Nephron progenitor cell (in vitro differentiated cells): ENCODE results near the gene PRSS1.

Experiments used
- DNase-seq: peaks from one replicate; pipeline ENCODE4 v3.0.0; 2021
- H3K27ac Mint-ChIP-seq: 2 replicates; pipeline ENCODE4 v1.8.0; 2021; ENCODE audit warnings: mild to moderate bottlenecking, moderate library complexity, mixed read lengths
- H3K27me3 Mint-ChIP-seq: 2 replicates; pipeline ENCODE4 v1.8.0; 2021; ENCODE audit warnings: mild to moderate bottlenecking, low read depth, mixed read lengths; ENCODE audit not compliant: poor library complexity
- H3K36me3 Mint-ChIP-seq: 2 replicates; pipeline ENCODE4 v1.8.0; 2021; ENCODE audit warnings: low read depth, mixed read lengths
- H3K4me1 Mint-ChIP-seq: 2 replicates; pipeline ENCODE4 v1.8.0; 2021; ENCODE audit warnings: mixed read lengths
- H3K4me3 Mint-ChIP-seq: 2 replicates; pipeline ENCODE4 v1.8.0; 2021; ENCODE audit warnings: mild to moderate bottlenecking, moderate library complexity, mixed read lengths
- H3K9me3 Mint-ChIP-seq: 2 replicates; pipeline ENCODE4 v1.8.0; 2021; ENCODE audit warnings: mild to moderate bottlenecking, moderate library complexity, mixed read lengths
- TF ChIP-seq, protein P1 (sequence below): fragments of 200-600 bp; sonication (generic); IDR thresholded peaks from 2 replicates; pipeline ENCODE4 v1.5.0; 2021; ENCODE audit warnings: antibody characterized with exemption

The PRSS1 gene

DNA sequence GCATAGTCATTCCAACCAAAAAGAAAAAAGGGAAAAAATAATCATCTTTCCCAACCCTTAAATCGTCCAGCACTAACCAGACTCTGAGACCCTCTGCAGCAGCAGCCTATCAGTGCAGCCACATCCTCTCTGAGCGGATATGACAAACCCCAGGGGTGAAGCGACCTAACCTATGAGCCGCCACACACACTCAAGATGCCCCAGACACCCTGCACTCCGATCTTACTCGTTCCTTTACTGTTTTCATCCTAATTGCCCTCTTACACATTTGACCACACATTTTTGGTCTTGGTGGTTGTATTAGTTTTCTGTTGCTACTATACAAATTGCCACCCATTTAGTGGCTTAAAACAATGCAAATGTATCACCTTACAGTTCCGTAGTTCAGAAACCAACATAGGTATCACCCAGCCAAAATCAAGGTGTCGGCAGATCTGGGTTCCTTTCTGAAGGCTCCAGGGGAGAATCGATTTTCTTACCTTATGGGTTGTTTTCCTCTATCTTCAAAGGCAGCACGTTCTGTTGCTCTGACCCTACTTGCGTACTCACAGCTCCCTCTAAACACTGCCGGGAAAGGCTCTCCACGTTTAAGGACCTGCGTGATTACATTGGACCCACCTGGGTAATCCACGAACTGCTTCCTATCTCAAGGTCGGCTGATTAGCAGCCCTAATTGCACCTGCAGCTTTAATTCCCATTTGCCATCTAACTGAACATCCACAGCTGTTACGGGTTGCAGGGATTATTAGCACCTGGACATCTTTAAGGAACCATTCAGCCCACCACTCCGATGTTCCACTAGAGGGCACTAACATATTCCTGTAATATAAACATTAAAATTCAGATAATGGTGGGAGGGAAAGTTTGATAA, 37.3 kb upstream of the PRSS1 start:
- Mint-ChIP-seq H3K27me3 (peaks cover 2% of the 10 kb centered on the region), H3K4me3 (no peak overlapping the region), H3K4me1 (no peaks in the 10 kb centered on the region), H3K27ac (no peak overlapping the region), H3K36me3 (no peaks in the 10 kb centered on the region), H3K9me3 (no peaks in the 10 kb centered on the region)
- TF ChIP-seq, protein P1, sequence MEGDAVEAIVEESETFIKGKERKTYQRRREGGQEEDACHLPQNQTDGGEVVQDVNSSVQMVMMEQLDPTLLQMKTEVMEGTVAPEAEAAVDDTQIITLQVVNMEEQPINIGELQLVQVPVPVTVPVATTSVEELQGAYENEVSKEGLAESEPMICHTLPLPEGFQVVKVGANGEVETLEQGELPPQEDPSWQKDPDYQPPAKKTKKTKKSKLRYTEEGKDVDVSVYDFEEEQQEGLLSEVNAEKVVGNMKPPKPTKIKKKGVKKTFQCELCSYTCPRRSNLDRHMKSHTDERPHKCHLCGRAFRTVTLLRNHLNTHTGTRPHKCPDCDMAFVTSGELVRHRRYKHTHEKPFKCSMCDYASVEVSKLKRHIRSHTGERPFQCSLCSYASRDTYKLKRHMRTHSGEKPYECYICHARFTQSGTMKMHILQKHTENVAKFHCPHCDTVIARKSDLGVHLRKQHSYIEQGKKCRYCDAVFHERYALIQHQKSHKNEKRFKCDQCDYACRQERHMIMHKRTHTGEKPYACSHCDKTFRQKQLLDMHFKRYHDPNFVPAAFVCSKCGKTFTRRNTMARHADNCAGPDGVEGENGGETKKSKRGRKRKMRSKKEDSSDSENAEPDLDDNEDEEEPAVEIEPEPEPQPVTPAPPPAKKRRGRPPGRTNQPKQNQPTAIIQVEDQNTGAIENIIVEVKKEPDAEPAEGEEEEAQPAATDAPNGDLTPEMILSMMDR, result peak; percentile 57
- DNase-seq, result peak; percentile 4

GRCh38 chr7:142712617-142712957, 36.7 kb upstream of the PRSS1 start:
- TF ChIP-seq, protein P1, result no peak
- no peak for DNase-seq
- peaks cover 2% of the 10 kb centered on the region for H3K27me3 Mint-ChIP-seq
- no peak overlapping the region for H3K4me3 Mint-ChIP-seq
- no peaks in the 10 kb centered on the region for H3K9me3 Mint-ChIP-seq
- no peak overlapping the region for H3K27ac Mint-ChIP-seq
- H3K36me3 Mint-ChIP-seq, result no peaks in the 10 kb centered on the region
- no peaks in the 10 kb centered on the region for H3K4me1 Mint-ChIP-seq

DNA sequence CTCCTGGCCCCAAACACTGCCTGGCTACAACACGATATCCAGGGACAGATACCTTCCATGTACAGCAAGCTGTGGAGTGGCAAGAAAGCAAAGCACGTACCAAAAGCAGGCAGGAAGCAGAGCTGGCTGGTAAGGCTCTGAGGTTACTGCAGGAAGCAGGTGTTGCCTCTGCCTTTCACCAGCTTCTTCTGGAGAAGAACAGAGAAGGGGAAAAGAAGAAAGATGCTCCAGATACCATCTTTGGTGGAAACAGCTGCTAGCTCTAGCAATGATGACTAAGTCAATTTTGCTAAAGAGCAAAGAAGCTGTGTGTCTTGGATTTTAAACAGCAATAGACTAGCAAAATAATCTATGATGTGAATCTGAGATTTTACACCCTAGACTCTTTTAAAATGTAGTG, 34.9 kb upstream of the PRSS1 start:
- H3K27ac Mint-ChIP-seq, result no peak overlapping the region
- H3K4me1 Mint-ChIP-seq, result no peaks in the 10 kb centered on the region
- H3K4me3 Mint-ChIP-seq, result no peak overlapping the region
- no peaks in the 10 kb centered on the region for H3K9me3 Mint-ChIP-seq
- TF ChIP-seq, protein P1, result no peak
- DNase-seq, result no peak
- peaks cover 7% of the 10 kb centered on the region for H3K27me3 Mint-ChIP-seq
- no peaks in the 10 kb centered on the region for H3K36me3 Mint-ChIP-seq

- H3K4me1 Mint-ChIP-seq, result no peaks in the 10 kb centered on the region
- H3K36me3 Mint-ChIP-seq, result no peaks in the 10 kb centered on the region
- no peak overlapping the region for H3K27ac Mint-ChIP-seq
- no peak for DNase-seq
- H3K27me3 Mint-ChIP-seq, result peaks cover 7% of the 10 kb centered on the region
- no peak overlapping the region for H3K4me3 Mint-ChIP-seq
- TF ChIP-seq, protein P1, result no peak
- no peaks in the 10 kb centered on the region for H3K9me3 Mint-ChIP-seq
Measured at GRCh38 chr7:142716596-142716995, 32.7 kb upstream of the PRSS1 start.

GRCh38 chr7:142717453-142717852, 31.8 kb upstream of the PRSS1 start:
- no peaks in the 10 kb centered on the region for H3K9me3 Mint-ChIP-seq
- no peak overlapping the region for H3K27ac Mint-ChIP-seq
- TF ChIP-seq, protein P1, result no peak
- H3K27me3 Mint-ChIP-seq, result peaks cover 7% of the 10 kb centered on the region
- no peaks in the 10 kb centered on the region for H3K36me3 Mint-ChIP-seq
- no peak overlapping the region for H3K4me3 Mint-ChIP-seq
- H3K4me1 Mint-ChIP-seq, result no peaks in the 10 kb centered on the region
- no peak for DNase-seq

GRCh38 chr7:142718313-142718712, 31.0 kb upstream of the PRSS1 start:
- peaks cover 7% of the 10 kb centered on the region for H3K27me3 Mint-ChIP-seq
- H3K4me1 Mint-ChIP-seq, result no peaks in the 10 kb centered on the region
- no peaks in the 10 kb centered on the region for H3K9me3 Mint-ChIP-seq
- DNase-seq, result no peak
- H3K27ac Mint-ChIP-seq, result no peak overlapping the region
- no peak overlapping the region for H3K4me3 Mint-ChIP-seq
- TF ChIP-seq, protein P1, result no peak
- no peaks in the 10 kb centered on the region for H3K36me3 Mint-ChIP-seq
